Ishikawa (cell line): ENCODE data around the gene TXNDC11.

Experiments
- CEBPB ChIP-seq: IDR thresholded peaks from 2 replicates; pipeline ENCODE4 v1.6.1; 2012
- CREB1 ChIP-seq: IDR thresholded peaks from 2 replicates; pipeline ENCODE4 v1.6.1; 2012; ENCODE audit warnings: low read depth
- EP300 ChIP-seq: IDR thresholded peaks from 2 replicates; pipeline ENCODE4 v1.6.1; 2012; ENCODE audit warnings: borderline replicate concordance
- FOXM1 ChIP-seq: IDR thresholded peaks from 2 replicates; pipeline ENCODE4 v1.6.1; 2012; ENCODE audit warnings: low read depth, borderline replicate concordance
- MAX ChIP-seq: IDR thresholded peaks from 2 replicates; pipeline ENCODE4 v1.6.1; 2012
- NFIC ChIP-seq: IDR thresholded peaks from 2 replicates; pipeline ENCODE4 v1.6.1; 2012
- RAD21 ChIP-seq: IDR thresholded peaks from 2 replicates; pipeline ENCODE4 v1.6.1; 2012; ENCODE audit warnings: low read depth
- REST ChIP-seq: IDR thresholded peaks from 2 replicates; pipeline ENCODE4 v1.6.1; 2012; ENCODE audit warnings: low read depth, mild to moderate bottlenecking
- TAF1 ChIP-seq: IDR thresholded peaks from 2 replicates; pipeline ENCODE4 v1.6.1; 2012; ENCODE audit warnings: low read depth, mild to moderate bottlenecking
- TCF12 ChIP-seq: IDR thresholded peaks from 2 replicates; pipeline ENCODE4 v1.6.1; 2012; ENCODE audit warnings: low read depth
- TEAD4 ChIP-seq: IDR thresholded peaks from 2 replicates; pipeline ENCODE4 v1.6.1; 2012
- YY1 ChIP-seq: IDR thresholded peaks from 2 replicates; pipeline ENCODE4 v1.6.1; 2012; ENCODE audit warnings: low read depth

GRCh38 chr16:11743308-11744074 lies 834 bp upstream of the TXNDC11 start:
- TF ChIP-seq TAF1 (no peak), RAD21 (no peak), EP300 (no peak), MAX (no peak), TEAD4 (no peak), TCF12 (no peak), CREB1 (no peak), REST (no peak), YY1 (no peak), NFIC (no peak), FOXM1 (no peak), CEBPB (no peak)
